ENCODE measurements around the gene FKBP2.

FKBP2 gene

DNA sequence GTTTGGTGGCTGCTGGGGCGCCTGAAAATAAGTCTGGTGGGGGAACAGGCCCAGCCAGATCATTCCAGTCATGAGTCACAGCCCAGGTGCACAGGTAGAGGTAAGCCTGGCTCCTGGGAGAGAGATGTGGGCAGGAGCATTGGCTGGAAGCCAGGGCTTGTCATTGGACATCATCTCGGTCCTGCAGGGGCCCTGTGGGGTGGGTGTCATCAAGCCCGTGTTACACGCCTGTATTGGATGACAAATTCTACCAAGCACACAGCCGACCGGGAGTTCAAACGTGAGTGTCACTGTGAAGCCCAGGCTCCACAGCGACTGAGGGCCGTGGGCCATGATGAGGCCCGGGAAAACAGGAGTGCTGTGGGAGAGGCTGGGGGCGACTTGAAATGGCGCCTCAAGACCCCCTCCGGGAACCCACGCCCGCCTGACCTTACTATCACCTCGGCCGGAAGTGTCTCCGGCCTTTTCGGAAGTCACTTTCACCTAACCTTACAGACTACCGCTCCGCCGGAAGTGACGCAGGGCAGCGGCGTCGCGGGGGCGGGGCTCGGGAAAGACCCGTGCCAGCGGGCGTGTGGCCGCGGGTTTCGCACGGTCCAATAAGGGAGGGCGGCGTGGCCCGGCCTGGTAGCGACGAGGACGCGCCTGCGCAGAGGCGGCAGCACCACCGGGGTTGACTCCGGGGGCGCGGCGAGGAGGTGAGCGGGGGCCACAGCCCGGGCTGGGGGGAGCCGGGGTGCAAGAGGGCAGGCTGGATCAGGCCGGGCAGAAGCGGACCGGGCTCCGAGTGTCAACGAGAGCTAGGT is at the start of gene FKBP2:
Gene FKBP2, plus strand, starts transcription at position 661 of the 806 bp plus-strand sequence. CDS start 1,293 bp downstream, outside the sequence.
- DNase-seq: peak; percentile 98

DNA sequence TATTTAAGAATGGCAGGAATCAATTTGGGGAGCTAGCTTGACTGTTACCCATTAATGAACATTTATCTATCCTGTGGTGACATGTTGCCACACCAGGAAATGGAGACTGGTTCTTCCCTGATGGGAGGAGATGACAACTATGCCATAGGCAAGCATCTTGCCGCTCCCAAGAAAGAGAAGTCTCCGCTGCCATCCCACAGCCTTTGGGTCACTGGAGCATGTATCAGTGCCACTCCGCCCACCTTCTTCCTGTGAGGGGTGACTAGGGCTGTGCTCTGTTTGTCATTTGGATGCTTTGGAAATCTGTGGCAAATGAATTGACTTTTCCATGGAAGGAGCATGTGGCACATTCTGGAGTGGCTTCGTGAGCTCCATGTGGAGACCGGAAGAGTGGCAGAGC is 48.5 kb upstream of the FKBP2 start:
- no peak for DNase-seq

- DNase-seq: no peak
Measured at GRCh38 chr11:64196626-64197025, 44.3 kb upstream of the FKBP2 start.

DNA sequence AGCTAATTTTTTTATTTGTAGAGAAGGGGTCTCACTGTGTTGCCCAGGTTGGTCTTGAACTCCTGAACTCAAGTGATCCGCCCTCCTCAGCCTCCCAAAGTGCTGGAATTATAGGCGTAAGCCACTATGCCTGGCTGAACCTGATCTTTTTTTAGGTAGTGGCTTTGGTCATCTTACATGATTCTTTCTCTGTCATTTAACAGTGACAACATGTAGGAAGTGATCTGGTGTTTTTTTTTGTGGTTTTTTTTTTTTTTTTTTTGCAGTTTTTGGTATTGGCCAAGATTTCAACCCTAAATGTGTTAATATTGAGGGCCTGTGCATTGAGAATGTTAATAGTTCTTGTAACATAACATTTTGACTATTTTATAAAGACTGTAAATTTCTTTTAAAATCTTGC is 42.4 kb upstream of the FKBP2 start:
- no peak for DNase-seq

GRCh38 chr11:64201543-64201942 is 39.4 kb upstream of the FKBP2 start:
- DNase-seq: no peak

GRCh38 chr11:64202992-64203391 is 37.9 kb upstream of the FKBP2 start:
- DNase-seq: no peak

DNA sequence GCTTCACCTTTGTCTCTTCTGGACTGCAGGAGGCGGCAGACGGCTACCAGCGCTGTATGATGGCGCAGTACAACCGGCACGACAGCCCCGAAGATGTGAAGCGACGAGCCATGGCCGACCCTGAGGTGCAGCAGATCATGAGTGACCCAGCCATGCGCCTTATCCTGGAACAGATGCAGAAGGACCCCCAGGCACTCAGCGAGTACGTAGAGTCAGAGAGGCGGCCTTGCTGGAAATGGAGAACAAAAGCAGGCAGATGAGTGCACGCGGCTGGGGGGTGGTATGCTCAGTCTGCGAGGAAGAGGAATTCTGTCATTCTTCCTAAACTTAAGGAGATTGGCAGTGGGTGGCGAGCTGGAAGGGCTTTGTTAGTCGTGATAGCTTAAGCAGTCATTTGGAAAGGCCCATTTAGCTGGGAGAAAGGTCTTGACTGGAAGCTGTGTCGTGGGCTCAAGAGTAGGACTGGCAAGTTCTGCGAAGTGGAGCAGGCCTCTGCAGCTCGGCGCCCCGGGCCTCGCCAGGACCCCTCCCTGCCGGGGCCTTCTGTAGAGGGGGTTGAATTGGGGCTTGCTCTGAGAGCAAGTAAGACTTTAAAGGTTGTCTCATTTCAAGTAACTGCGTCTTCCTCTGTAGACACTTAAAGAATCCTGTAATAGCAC is 37.3 kb upstream of the FKBP2 start:
- no peak for DNase-seq

- no peak for DNase-seq
Measured at GRCh38 chr11:64204080-64204440, 36.8 kb upstream of the FKBP2 start.

- peak; percentile 84 for DNase-seq
Measured at GRCh38 chr11:64204464-64204989, 36.4 kb upstream of the FKBP2 start.

GRCh38 chr11:64206457-64207255 is 34.2 kb upstream of the FKBP2 start, which contains the start of gene FERMT3:
TSS of gene FERMT3 (plus strand) at chr11:64206721. CDS start at chr11:64207365, 644 bp downstream.
- DNase-seq: peak; percentile 87

DNA sequence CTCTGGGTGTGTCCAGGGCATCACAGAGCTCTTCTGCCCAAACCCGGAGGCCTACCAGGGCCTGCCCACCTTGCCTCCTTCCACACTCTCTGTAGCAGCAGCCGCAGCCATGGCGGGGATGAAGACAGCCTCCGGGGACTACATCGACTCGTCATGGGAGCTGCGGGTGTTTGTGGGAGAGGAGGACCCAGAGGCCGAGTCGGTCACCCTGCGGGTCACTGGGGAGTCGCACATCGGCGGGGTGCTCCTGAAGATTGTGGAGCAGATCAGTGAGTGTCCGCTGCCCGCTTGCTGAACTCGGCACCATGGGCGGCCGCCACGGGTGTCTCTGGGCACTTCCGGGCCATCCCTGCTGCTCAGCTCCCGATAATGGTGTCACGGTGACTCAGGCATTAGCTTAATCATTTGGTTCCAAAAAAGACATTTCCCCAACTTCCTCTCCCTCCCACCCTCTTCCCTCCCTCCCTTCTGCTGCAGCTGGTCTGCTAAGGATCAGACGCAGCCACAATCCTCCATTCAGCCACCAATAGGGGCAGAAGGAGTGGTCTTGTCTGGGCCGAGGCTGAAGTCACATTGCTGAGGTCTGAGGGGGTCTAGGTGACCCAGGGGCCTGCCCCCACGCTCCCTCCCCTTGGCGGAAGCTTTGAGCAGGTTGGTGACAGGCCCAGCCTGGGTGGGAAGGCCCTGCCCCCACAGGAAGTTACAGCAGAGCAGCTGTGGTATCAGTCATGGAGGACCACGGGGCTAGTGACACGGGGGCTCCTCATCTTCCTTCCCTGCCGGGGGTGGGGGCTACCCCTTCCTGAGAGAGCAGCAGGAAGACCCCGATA is 33.4 kb upstream of the FKBP2 start:
- peak; percentile 90 for DNase-seq

- DNase-seq: no peak
Measured at GRCh38 chr11:64208086-64208795, 32.7 kb upstream of the FKBP2 start.

- no peak for DNase-seq
Measured at GRCh38 chr11:64208796-64209562, 31.9 kb upstream of the FKBP2 start.

- DNase-seq: no peak
Measured at GRCh38 chr11:64209563-64209843, 31.4 kb upstream of the FKBP2 start.

- no peak for DNase-seq
Measured at GRCh38 chr11:64210301-64211020, 30.4 kb upstream of the FKBP2 start.

DNA sequence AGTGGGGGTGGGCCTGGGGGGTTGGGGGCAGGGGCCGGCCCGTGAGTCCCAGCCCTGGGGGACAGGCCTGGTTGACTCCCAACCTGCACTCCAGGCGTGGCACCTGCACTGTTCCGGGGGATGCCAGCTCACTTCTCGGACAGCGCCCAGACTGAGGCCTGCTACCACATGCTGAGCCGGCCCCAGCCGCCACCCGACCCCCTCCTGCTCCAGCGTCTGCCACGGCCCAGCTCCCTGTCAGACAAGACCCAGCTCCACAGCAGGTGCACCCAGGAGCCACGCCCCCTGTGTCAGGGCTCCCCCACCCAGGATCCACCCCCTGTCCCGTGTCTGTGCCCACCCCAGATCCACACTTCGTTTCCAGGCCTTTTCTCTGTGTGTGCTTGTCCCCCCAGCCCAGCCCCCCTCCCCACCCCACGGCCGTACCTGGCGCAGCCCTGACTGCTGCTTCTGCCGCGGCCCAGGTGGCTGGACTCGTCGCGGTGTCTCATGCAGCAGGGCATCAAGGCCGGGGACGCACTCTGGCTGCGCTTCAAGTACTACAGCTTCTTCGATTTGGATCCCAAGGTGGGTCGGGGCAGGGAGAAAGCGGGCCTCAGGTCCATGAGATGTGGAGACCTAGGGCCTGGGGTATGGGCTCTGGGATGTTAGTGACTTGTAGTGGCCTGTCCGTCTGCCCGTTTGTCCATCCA is 29.6 kb upstream of the FKBP2 start:
- no peak for DNase-seq

GRCh38 chr11:64216879-64217278 is 24.0 kb upstream of the FKBP2 start:
- DNase-seq: no peak

- no peak for DNase-seq
Measured at GRCh38 chr11:64218628-64219353, 22.1 kb upstream of the FKBP2 start.

GRCh38 chr11:64219354-64219684 is 21.6 kb upstream of the FKBP2 start:
- DNase-seq: no peak

All from activated CD4-positive, alpha-beta T cell treated with anti-CD3 and anti-CD28 coated beads for 48 hours (primary cell).